Measurements from ENCODE around the gene SMARCD3.

DNA sequence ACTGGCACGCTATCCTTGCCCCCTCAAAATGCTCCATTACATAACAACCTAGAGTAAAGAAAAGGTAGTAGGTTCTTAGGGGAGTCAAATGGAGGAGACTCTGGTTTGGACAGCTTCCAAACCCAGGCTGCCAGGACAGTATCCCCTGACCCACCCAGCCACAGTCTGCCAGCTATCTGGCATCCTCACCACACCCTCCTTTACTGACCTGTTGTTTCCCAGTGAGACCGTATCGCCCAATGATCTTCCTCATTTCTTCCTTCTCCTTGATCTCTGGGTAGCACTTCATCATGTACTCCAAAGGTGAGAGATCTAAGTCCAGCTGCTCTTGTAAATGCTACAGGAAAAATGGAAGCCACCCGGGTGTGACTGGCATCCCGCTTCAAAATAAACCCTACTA is 33.1 kb downstream of the SMARCD3 start:
- TF ChIP-seq, protein P1, sequence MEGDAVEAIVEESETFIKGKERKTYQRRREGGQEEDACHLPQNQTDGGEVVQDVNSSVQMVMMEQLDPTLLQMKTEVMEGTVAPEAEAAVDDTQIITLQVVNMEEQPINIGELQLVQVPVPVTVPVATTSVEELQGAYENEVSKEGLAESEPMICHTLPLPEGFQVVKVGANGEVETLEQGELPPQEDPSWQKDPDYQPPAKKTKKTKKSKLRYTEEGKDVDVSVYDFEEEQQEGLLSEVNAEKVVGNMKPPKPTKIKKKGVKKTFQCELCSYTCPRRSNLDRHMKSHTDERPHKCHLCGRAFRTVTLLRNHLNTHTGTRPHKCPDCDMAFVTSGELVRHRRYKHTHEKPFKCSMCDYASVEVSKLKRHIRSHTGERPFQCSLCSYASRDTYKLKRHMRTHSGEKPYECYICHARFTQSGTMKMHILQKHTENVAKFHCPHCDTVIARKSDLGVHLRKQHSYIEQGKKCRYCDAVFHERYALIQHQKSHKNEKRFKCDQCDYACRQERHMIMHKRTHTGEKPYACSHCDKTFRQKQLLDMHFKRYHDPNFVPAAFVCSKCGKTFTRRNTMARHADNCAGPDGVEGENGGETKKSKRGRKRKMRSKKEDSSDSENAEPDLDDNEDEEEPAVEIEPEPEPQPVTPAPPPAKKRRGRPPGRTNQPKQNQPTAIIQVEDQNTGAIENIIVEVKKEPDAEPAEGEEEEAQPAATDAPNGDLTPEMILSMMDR (IDR thresholded peaks at IDR 0.05) = no peak
- TF ChIP-seq POLR2AphosphoS5 (IDR thresholded peaks at IDR 0.05) = no peak
- TF ChIP-seq POLR2A (IDR thresholded peaks at IDR 0.05) = no peak
